ENCODE measurements around the gene LYPD6B.

DNA sequence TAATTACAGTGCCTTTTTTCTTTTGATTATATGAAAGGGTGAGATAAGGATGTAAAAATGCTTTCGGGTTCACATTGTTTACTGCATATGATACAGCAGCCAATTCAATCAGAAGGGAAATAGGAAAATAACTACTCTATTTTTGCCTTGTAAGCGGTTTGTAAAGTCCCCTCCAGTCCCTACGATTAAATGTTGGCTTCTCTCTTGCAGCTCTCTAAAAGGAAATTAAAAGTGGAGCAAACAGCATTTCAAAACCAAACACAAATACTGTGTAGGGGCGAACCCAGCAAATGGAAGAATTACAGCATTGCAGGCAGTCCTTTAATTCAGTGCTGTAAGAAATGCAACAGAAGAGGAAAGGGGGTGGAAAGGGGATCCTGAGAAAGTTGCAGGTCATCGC is 18.9 kb downstream of the LYPD6B start:
- TF ChIP-seq, protein P1, sequence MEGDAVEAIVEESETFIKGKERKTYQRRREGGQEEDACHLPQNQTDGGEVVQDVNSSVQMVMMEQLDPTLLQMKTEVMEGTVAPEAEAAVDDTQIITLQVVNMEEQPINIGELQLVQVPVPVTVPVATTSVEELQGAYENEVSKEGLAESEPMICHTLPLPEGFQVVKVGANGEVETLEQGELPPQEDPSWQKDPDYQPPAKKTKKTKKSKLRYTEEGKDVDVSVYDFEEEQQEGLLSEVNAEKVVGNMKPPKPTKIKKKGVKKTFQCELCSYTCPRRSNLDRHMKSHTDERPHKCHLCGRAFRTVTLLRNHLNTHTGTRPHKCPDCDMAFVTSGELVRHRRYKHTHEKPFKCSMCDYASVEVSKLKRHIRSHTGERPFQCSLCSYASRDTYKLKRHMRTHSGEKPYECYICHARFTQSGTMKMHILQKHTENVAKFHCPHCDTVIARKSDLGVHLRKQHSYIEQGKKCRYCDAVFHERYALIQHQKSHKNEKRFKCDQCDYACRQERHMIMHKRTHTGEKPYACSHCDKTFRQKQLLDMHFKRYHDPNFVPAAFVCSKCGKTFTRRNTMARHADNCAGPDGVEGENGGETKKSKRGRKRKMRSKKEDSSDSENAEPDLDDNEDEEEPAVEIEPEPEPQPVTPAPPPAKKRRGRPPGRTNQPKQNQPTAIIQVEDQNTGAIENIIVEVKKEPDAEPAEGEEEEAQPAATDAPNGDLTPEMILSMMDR (IDR thresholded peaks at IDR 0.05) = no peak
- TF ChIP-seq POLR2A (IDR thresholded peaks at IDR 0.05) (no peak), EP300 (IDR thresholded peaks at IDR 0.05) (no peak)

Data from ovary (tissue), 3 donors.